Medulla oblongata (tissue), 1 donor: ENCODE measurements around the gene CNTFR.

ENCODE experiments used
- DNase-seq: peaks from one replicate; pipeline ENCODE4 v3.0.0-alpha.2; 2015; ENCODE audit errors: extremely low spot score

Gene CNTFR

GRCh38 chr9:34620061-34620994 lies 30.8 kb upstream of the CNTFR start, which contains the start of gene DCTN3:
TSS of gene DCTN3 (minus strand) at chr9:34620495. CDS start at chr9:34620464, 31 bp downstream.
- peak; percentile 97 for DNase-seq

DNA sequence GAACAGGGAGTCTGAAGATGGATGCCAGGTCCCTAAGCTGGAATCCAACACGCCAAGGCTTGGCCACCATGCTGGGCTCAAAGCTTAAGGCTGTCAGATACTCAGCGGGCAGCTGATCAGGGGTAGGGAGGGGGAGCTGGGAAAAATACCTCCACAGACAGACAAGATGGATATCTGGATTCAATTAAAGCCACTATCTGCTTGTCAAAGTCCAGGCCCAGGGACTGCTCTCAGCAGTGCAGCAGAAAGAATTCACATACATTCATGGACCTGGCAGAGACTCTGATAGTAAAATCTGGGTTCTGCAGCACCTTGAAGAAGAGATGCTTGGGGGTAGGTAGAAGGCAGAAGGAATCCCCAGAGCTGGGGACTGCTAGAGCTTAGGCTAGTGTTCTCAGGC lies 25.6 kb upstream of the CNTFR start:
- DNase-seq = no peak

DNA sequence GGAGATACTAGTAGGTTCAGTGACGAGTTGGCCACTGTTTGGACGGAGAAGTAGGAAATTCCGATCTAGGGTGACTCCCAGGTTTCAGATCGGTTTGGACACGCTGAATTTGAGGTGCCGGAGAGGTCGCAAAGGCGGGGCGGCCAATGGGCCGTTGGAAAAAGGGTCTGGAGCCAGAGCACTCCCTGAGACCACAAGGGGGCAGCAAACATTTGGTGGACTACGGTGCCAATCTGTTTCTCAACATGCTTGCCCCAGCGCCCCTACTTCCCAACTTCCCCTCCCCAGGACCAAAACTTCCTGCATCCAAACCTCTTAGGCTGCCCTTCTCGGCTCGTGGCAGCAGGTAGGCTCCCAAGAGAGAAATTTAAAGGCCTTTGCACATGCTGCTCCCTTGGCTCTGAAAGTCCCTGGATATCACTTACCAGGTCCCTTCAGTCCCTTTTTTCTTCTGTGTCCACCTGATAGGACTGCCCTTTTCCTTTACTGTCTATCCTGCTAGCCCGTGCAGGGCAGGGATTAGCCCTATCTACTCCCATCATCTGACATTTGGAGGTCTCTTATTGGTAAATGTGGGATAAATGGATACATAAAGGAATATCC lies 23.4 kb upstream of the CNTFR start:
- DNase-seq = peak; percentile 94

GRCh38 chr9:34611811-34612787 lies 22.6 kb upstream of the CNTFR start, which contains the start of gene RPP25L:
TSS of gene RPP25L (minus strand) at chr9:34612097. CDS start at chr9:34611296, 801 bp downstream.
- peak; percentile 94 for DNase-seq

GRCh38 chr9:34611251-34611810 lies 21.8 kb upstream of the CNTFR start:
- peak; percentile 18 for DNase-seq

- no peak for DNase-seq
Observed at GRCh38 chr9:34610434-34611206, 21.1 kb upstream of the CNTFR start.

DNA sequence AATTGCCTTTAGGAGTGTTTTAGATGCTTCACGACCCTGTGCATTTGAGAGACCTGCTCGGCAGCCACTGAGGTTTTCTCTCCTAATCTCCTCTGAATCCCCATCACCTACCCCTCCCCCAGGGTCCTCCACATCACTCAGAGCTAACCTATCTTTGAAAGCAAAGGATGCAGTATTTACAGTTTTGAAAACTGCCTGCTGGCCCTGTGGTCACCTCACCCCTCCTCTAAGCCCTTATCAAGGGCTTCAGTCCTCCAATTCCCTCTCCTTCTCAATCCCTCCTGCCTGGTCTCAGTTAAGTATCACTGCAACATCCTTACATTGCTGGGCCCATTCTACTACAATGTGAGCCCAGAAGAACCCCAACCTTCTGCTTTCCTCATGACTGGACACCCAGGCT lies 17.8 kb upstream of the CNTFR start:
- DNase-seq = no peak

DNA sequence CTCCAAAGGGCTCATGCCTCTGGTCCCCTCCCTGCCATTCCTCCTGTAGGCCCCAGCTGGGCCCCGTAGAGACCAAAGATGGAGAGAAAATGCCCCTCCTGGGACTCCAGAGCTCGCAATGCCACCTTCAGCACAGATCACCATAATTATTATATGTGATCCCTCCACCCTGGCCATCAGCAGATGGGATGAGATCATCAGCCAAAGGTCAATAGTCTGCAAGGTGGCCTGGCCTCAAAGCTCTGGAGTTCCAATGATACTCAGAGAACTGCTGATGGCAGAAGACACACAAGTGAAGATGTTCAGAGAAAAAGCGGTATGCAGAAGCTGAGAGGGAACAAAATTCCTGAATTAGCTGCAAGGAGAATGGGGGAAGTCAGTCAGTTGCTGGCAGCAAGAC lies 17.4 kb upstream of the CNTFR start:
- no peak for DNase-seq

DNA sequence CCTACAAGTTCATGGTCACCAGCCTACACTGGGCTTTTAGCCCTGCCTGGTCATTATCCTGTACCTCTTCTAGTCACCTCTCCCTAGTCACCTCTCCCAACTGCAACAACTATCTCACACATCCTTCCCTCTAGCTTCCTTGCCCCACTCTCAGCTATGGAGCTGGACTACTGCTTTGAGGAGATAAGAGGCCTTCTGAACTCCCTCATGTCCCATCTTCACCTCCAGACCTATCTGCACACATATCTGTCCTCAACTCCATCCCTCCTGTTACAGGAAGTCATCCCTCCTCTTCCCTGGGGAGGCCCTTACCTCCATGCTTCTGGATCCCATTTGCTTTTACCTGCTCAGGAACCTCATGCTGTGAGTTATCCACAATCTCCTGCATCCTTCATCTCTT lies 16.7 kb upstream of the CNTFR start:
- no peak for DNase-seq

- peak; percentile 92 for DNase-seq
Observed at GRCh38 chr9:34603610-34604231, 14.2 kb upstream of the CNTFR start.

DNA sequence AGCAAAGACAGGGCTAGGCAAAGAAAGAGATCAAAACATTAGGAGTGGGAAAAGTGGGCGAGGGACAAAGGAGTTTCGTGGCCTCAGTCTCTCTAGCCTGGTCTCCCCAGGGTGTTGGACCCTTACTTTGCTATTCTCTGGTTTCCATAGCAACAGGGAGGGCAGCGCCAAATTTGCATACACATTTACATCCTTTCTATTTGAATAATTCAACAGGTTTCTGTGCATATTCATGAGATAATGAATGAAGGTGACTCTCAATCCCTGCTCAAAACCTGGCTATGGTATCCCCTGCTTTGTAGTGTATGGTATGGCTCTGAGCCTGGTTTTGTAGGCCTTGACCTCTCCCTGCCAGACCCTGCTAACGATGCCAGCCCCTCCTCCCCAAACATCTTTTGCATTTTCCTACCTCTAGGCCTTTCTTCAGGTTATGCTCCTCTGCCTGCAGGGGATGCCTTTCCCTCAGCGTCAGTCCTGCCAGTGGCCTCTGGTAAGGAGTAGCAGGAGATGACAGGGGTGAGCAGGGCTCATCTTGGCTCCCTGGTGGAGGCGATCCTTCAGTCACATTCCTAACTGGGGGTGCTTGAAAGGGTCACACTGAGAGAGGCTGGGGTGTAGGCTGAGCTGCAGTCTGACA lies 12.5 kb upstream of the CNTFR start:
- DNase-seq = no peak

DNA sequence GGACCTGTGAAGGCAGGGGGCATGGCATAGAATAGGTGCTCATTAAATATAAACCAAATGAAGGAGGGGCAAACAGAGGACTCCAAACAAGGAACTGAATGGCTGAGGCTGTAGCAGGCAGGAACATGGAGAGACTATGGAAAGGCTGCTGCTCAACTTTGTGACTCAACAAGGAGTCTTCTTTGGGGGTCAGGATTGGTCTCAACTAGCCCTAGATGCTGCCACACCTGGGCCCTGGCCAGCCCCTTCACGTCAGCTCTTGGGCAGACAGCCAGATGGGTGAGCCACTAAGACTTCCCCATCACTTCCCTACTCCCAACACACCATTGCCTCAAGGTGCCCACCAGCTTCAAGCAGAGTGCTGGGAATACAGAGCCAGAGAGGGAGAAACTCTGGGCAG lies 11.4 kb upstream of the CNTFR start:
- no peak for DNase-seq

- DNase-seq = no peak
Observed at GRCh38 chr9:34599546-34599945, 10.0 kb upstream of the CNTFR start.

- DNase-seq = no peak
Observed at GRCh38 chr9:34594177-34594576, 4.7 kb upstream of the CNTFR start.

- DNase-seq = peak; percentile 76
Observed at GRCh38 chr9:34592895-34593601, 3.5 kb upstream of the CNTFR start.

DNA sequence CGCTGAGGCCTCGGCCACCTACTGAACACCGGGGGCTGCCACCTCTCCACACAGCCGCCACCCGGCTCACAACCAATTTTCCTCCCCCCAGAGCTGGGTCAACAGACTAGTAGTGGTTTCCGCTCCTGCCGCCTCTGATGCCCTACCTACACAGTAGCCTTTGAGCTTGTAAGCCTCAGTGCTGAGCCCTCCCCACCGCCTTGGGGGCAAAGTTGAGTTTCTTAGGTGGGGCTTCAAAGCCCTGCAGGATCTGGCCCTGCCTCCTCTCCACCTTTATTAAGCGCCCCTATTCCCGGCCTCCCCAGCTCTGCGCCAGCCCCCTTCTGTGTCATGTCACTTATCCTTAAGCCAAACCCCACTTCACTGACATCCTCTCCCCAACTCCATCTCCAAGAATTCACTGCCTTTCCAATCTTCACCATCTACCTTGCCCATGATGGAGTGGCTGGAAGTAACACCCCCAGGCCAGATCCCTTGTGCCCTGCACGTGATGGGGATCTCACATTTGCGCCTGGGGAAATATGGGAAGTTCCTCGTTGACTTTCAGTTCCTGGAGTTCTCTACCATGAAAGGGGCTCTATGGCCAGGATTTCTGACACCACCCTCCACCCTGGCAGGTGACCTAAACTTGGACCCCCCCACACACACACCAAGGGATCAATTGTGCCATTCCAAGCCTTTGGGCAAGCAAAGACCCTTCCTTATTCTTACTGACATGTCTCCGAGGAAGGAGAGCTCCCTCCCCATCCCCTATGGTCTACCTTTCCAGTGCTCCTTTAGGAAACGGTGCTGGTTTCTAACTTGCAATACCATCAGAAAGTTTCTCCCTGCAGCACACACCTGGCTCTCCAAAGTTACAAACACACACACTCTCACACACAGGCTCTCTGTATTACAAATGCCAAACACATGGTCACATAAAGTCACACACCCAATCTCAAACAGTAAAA lies 2.7 kb upstream of the CNTFR start:
- peak; percentile 30 for DNase-seq

GRCh38 chr9:34591248-34591916 lies 1.9 kb upstream of the CNTFR start:
- DNase-seq = peak; percentile 86
